Stimulated activated CD4-positive, alpha-beta T cell treated with anti-CD3 and anti-CD28 coated beads, Interleukin-2, amount 100 ng/mL, for 48 hours (primary cell): Measurements from ENCODE around the gene ZAP70.
"Not testable (repeated sequence)": the region's sequence is repeated elsewhere in the genome, so short reads cannot be mapped to it uniquely, and the experiment has no call there.

Experiments
- DNase-seq, 2 donors: peaks; one replicate each; pipeline ENCODE4 v3.0.0-alpha.2; 2020

ZAP70 gene

GRCh38 chr2:97713296-97714083 lies at the start of gene ZAP70:
Gene ZAP70 (plus strand): TSS chr2:97713576. CDS start chr2:97724037, 10,461 bp downstream.
- DNase-seq, result peak in 1 of 2 donors; percentile 53

- no peak for DNase-seq
These were observed 49.8 kb upstream of the ZAP70 start for GRCh38 chr2:97663626-97663961.

- DNase-seq, result peak; percentile 93 to 95
These were observed 49.3 kb upstream of the ZAP70 start, which contains the start of gene ACTR1B for GRCh38 chr2:97663962-97664635. Gene ACTR1B (minus strand): TSS chr2:97664044. CDS start chr2:97663890, 154 bp downstream.

- DNase-seq, result peak in 1 of 2 donors; percentile 20
These were observed 48.8 kb upstream of the ZAP70 start for GRCh38 chr2:97664636-97664970.

GRCh38 chr2:97669448-97669847 lies 43.9 kb upstream of the ZAP70 start, which contains the start of gene C2orf92:
Gene C2orf92 (plus strand): TSS chr2:97669713. CDS start chr2:97669789, 76 bp downstream.
- DNase-seq, result no peak

- no peak for DNase-seq
These were observed 42.9 kb upstream of the ZAP70 start for GRCh38 chr2:97670471-97670870.

GRCh38 chr2:97671526-97671925 lies 41.9 kb upstream of the ZAP70 start:
- DNase-seq, result no peak

GRCh38 chr2:97672606-97673140 lies 40.7 kb upstream of the ZAP70 start:
- DNase-seq, result not testable (repeated sequence)

- no peak for DNase-seq
These were observed 40.0 kb upstream of the ZAP70 start for GRCh38 chr2:97673182-97673914.

- DNase-seq, result peak in 1 of 2 donors; percentile 23
These were observed 39.5 kb upstream of the ZAP70 start for GRCh38 chr2:97673915-97674283.

- DNase-seq, result no peak
These were observed 37.8 kb upstream of the ZAP70 start for GRCh38 chr2:97675430-97676113.

GRCh38 chr2:97676620-97677019 lies 36.8 kb upstream of the ZAP70 start:
- no peak for DNase-seq

GRCh38 chr2:97677480-97677879 lies 35.9 kb upstream of the ZAP70 start:
- DNase-seq, result no peak

GRCh38 chr2:97678298-97678697 lies 35.1 kb upstream of the ZAP70 start:
- no peak for DNase-seq

GRCh38 chr2:97687235-97687634 lies 26.1 kb upstream of the ZAP70 start:
- not testable (repeated sequence) for DNase-seq

- DNase-seq, result no peak
These were observed 25.1 kb upstream of the ZAP70 start for GRCh38 chr2:97688062-97688827.

- no peak for DNase-seq
These were observed 22.2 kb upstream of the ZAP70 start for GRCh38 chr2:97691166-97691565.

GRCh38 chr2:97693476-97693875 lies 19.9 kb upstream of the ZAP70 start:
- no peak for DNase-seq

- no peak for DNase-seq
These were observed 17.6 kb upstream of the ZAP70 start for GRCh38 chr2:97695744-97696143.

GRCh38 chr2:97697252-97698235 lies 15.8 kb upstream of the ZAP70 start:
- DNase-seq, result peak; percentile 96 to 98

GRCh38 chr2:97698530-97698929 lies 14.8 kb upstream of the ZAP70 start:
- DNase-seq, result no peak
